Neural progenitor cell (in vitro differentiated cells): ENCODE measurements around the gene ARRDC3.

Experiments used
- EZH2 ChIP-seq: fragments of 200-600 bp; sonication (generic); IDR thresholded peaks from 2 replicates; pipeline ENCODE4 v1.6.1; 2017; ENCODE audit warnings: antibody characterized with exemption, mild to moderate bottlenecking, moderate library complexity
- EZH2phosphoT487 ChIP-seq: fragments of 200-600 bp; sonication (generic); IDR thresholded peaks from 2 replicates; pipeline ENCODE4 v1.6.1; 2017; ENCODE audit warnings: antibody characterized with exemption
- TF ChIP-seq, protein P1 (sequence below): fragments of 200-600 bp; sonication (generic); IDR thresholded peaks from 2 replicates; pipeline ENCODE4 v1.5.1; 2017; ENCODE audit warnings: antibody characterized with exemption, mild to moderate bottlenecking

DNA sequence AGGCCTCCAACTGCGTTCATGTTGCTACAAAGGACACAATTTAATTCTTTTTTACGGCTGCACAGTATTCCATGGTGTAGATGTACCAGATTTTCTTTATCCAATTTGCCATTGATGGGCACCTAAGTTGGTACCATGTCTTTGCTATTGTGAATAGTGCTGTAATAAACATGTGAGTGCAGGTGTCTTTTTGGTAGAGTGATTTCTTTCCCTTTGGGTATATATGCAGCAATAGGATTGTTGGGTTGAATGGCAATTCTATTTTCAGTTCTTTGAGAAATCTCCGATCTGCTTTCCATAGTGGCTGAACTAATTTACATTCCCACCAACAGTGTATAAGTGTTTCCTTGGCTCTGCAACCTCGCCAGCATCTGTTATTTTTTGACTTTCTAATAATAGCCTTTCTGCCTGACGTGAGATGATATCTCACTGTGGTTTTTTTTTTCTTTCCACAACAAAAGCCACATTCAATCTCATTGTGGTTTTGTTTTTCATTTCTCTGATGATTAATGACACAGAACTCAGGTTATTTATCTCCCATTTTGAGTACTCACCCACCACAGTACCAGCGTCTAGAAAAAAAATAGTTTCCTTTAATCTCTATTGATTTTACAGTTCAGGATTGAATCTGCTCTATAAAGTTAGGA is 21.9 kb downstream of the ARRDC3 start:
- TF ChIP-seq, protein P1, sequence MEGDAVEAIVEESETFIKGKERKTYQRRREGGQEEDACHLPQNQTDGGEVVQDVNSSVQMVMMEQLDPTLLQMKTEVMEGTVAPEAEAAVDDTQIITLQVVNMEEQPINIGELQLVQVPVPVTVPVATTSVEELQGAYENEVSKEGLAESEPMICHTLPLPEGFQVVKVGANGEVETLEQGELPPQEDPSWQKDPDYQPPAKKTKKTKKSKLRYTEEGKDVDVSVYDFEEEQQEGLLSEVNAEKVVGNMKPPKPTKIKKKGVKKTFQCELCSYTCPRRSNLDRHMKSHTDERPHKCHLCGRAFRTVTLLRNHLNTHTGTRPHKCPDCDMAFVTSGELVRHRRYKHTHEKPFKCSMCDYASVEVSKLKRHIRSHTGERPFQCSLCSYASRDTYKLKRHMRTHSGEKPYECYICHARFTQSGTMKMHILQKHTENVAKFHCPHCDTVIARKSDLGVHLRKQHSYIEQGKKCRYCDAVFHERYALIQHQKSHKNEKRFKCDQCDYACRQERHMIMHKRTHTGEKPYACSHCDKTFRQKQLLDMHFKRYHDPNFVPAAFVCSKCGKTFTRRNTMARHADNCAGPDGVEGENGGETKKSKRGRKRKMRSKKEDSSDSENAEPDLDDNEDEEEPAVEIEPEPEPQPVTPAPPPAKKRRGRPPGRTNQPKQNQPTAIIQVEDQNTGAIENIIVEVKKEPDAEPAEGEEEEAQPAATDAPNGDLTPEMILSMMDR, result no peak
- TF ChIP-seq EZH2phosphoT487 (no peak), EZH2 (no peak)
